A673 (cell line): Measurements from ENCODE around the gene LACTBL1. TPM values are rescaled to one million over a fixed set of nuclear protein-coding genes. Genes with fewer than 3 reads are reported as not detected.

Source experiments
- BruUV-seq: library from RNA; stranded (reverse); fragments of 400-500 nt; replicated peaks from 2 replicates; lab custom pipeline; 2021; lab: Mats Ljungman, UMichigan
- CTCF ChIA-PET: fragments of 300-600 bp; sonication (Branson Sonifier 250); formaldehyde crosslinking; loops from one replicate; lab custom pipeline; 2022; ENCODE audit warnings: antibody characterized with exemption; lab: Charles Lee
- POLR2A ChIA-PET: fragments of 300-600 bp; sonication (Branson Sonifier 250); formaldehyde crosslinking; loops from one replicate; lab custom pipeline; 2022; ENCODE audit warnings: antibody characterized with exemption; ENCODE audit not compliant: low non-redundant PET; lab: Charles Lee
- DNase-seq: peaks from one replicate; pipeline ENCODE4 v3.0.0-alpha.2; 2015; ENCODE audit warnings: low spot score
- H3K27ac ChIP-seq: fragments of 200-600 bp; sonication (generic); 2 replicates; pipeline ENCODE4 v1.5.1; 2016; ENCODE audit warnings: mixed run types, low read depth, mild to moderate bottlenecking, mixed read lengths, antibody characterized with exemption, low read length; ENCODE audit not compliant: poor library complexity, severe bottlenecking
- H3K27me3 ChIP-seq: fragments of 200-600 bp; sonication (generic); replicated peaks from 2 replicates; pipeline ENCODE4 v1.6.1; 2017; ENCODE audit warnings: mixed run types, low read depth, mild to moderate bottlenecking, mixed read lengths, antibody characterized with exemption, low read length; ENCODE audit not compliant: insufficient read depth, poor library complexity
- H3K36me3 ChIP-seq: fragments of 200-600 bp; sonication (generic); 2 replicates; pipeline ENCODE4 v1.6.1; 2016; ENCODE audit warnings: mixed run types, mild to moderate bottlenecking, mixed read lengths, antibody characterized with exemption, low read length; ENCODE audit not compliant: insufficient read depth, poor library complexity, severe bottlenecking
- H3K4me1 ChIP-seq: fragments of 200-600 bp; sonication (generic); 2 replicates; pipeline ENCODE4 v1.6.1; 2017; ENCODE audit warnings: mixed run types, mild to moderate bottlenecking, mixed read lengths, antibody characterized with exemption, low read length; ENCODE audit not compliant: insufficient read depth, poor library complexity, severe bottlenecking
- H3K4me3 ChIP-seq: fragments of 200-600 bp; sonication (generic); 2 replicates; pipeline ENCODE4 v1.5.1; 2016; ENCODE audit warnings: low read depth, mixed run types, mild to moderate bottlenecking, mixed read lengths, low read length; ENCODE audit not compliant: poor library complexity, severe bottlenecking
- H3K9me3 ChIP-seq: fragments of 200-600 bp; sonication (generic); 2 replicates; pipeline ENCODE4 v1.6.1; 2016; ENCODE audit warnings: mixed run types, low read depth, mild to moderate bottlenecking, mixed read lengths, antibody characterized with exemption, low read length; ENCODE audit not compliant: poor library complexity, severe bottlenecking
- CTCF ChIP-seq: fragments of 300-800, 200-600 bp; sonication (generic); conservative IDR thresholded peaks from 2 replicates; pipeline ENCODE4 v1.5.1; 2017; ENCODE audit warnings: low read depth, mild to moderate bottlenecking, antibody characterized with exemption, low read length, moderate library complexity, mixed read lengths
- EZH2 ChIP-seq: fragments of 200-600 bp; sonication (generic); IDR thresholded peaks from 2 replicates; pipeline ENCODE4 v1.6.1; 2017; ENCODE audit warnings: borderline replicate concordance, low read depth, mild to moderate bottlenecking, mixed read lengths, antibody characterized with exemption, low read length; ENCODE audit not compliant: poor library complexity, severe bottlenecking
- intact Hi-C: fragments of 100-400 bp; cut with micrococcal nuclease; formaldehyde crosslinking; loops from one replicate; pipeline ENCODE4 v1.10.0; 2022; ENCODE audit not compliant: unreplicated experiment
- total RNA-seq: library from RNA; stranded (reverse); gene quantifications from 2 replicates; pipeline ENCODE4 v1.2.3, GENCODE V29; 2021

The LACTBL1 gene
- total RNA-seq, 1 experiment from 2014 or later, result 0.24 TPM

- Histone ChIP-seq H3K27me3 (no peaks in the 10 kb centered on the region), H3K4me1 (peaks cover 26% of the 10 kb centered on the region), H3K27ac (no peak overlapping the region), H3K4me3 (no peak overlapping the region), H3K36me3 (no peaks in the 10 kb centered on the region), H3K9me3 (peaks cover 5% of the 10 kb centered on the region)
- intact Hi-C loops, result no loop called here
- peak; percentile 87 for DNase-seq
- no peak for TF ChIP-seq EZH2
- POLR2A ChIA-PET, result no interaction called here
- no TSS peak for BruUV-seq
- CTCF ChIA-PET, result no interaction called here
Measured at GRCh38 chr1:22969304-22969709, 3.4 kb downstream of the LACTBL1 start.

- no TSS peak for BruUV-seq
- H3K36me3 ChIP-seq, result no peaks in the 10 kb centered on the region
- ChIA-PET POLR2A (no interaction called here), CTCF (no interaction called here)
- TF ChIP-seq EZH2, result no peak
- TF ChIP-seq CTCF, result no peak
- H3K27ac ChIP-seq, result no peak overlapping the region
- peaks cover 5% of the 10 kb centered on the region for H3K9me3 ChIP-seq
- H3K4me3 ChIP-seq, result no peak overlapping the region
- no peak for DNase-seq
- H3K4me1 ChIP-seq, result peaks cover 22% of the 10 kb centered on the region
- no peaks in the 10 kb centered on the region for H3K27me3 ChIP-seq
- intact Hi-C loops, result no loop called here
Measured at GRCh38 chr1:22967833-22968232, 4.8 kb downstream of the LACTBL1 start.

- H3K36me3 ChIP-seq, result no peaks in the 10 kb centered on the region
- peaks cover 10% of the 10 kb centered on the region for H3K4me1 ChIP-seq
- CTCF ChIA-PET, result no interaction called here
- no peak overlapping the region for H3K4me3 ChIP-seq
- DNase-seq, result no peak
- H3K27me3 ChIP-seq, result no peaks in the 10 kb centered on the region
- intact Hi-C loops, result no loop called here
- no peak overlapping the region for H3K27ac ChIP-seq
- POLR2A ChIA-PET, result no interaction called here
- H3K9me3 ChIP-seq, result peaks cover 5% of the 10 kb centered on the region
- TF ChIP-seq CTCF, result no peak
- no peak for TF ChIP-seq EZH2
- no TSS peak for BruUV-seq
Measured at GRCh38 chr1:22966309-22966708, 6.4 kb downstream of the LACTBL1 start.

GRCh38 chr1:22963044-22963677 lies 9.5 kb downstream of the LACTBL1 start:
- CTCF ChIA-PET, result no interaction called here
- H3K4me1 ChIP-seq, result no peaks in the 10 kb centered on the region

More at GRCh38 chr1:22963044-22963677, 9.5 kb downstream of the LACTBL1 start:
- no peak overlapping the region for H3K4me3 ChIP-seq
- no peak for DNase-seq
- TF ChIP-seq CTCF, result no peak
- no peak for TF ChIP-seq EZH2
- H3K27me3 ChIP-seq, result no peaks in the 10 kb centered on the region
- H3K9me3 ChIP-seq, result peaks cover 5% of the 10 kb centered on the region
- no TSS peak for BruUV-seq
- intact Hi-C loops, result no loop called here
- H3K27ac ChIP-seq, result no peak overlapping the region
- H3K36me3 ChIP-seq, result no peaks in the 10 kb centered on the region
- POLR2A ChIA-PET, result interaction anchor here (0.7 kb wide), 1 partner anchor 244 kb away, joined by 3 read pairs; no protein-coding TSS in a partner anchor
